Activated T-cell treated with anti-CD3 and anti-CD28 coated beads, Interleukin-2, amount 50 U/mL, for 4 hours (primary cell): Measurements from ENCODE around the gene XPOT. TPM values are rescaled to one million over a fixed set of nuclear protein-coding genes. Genes with fewer than 3 reads are reported as not detected.

Experiments
- ATAC-seq, 2 donors: fragments of 200-7000 bp; cut with Tn5 transposase; one replicate each; pipeline ENCODE4 v1.10.0; 2021
- DNase-seq: peaks from one replicate; pipeline ENCODE4 v3.0.0-alpha.2; 2020
- H3K27me3 Mint-ChIP-seq: one replicate; pipeline ENCODE4 v1.8.0; 2021; ENCODE audit warnings: low read depth, mixed read lengths
- H3K36me3 Mint-ChIP-seq: one replicate; pipeline ENCODE4 v1.8.0; 2022; ENCODE audit warnings: mixed read lengths; ENCODE audit not compliant: insufficient read depth
- H3K4me1 Mint-ChIP-seq: one replicate; pipeline ENCODE4 v1.8.0; 2021; ENCODE audit warnings: low read depth, mixed read lengths
- H3K4me3 Mint-ChIP-seq: one replicate; pipeline ENCODE4 v1.8.0; 2021; ENCODE audit warnings: mild to moderate bottlenecking, moderate library complexity, mixed read lengths
- H3K9me3 Mint-ChIP-seq: one replicate; pipeline ENCODE4 v1.8.0; 2021; ENCODE audit warnings: mixed read lengths
- total RNA-seq, 3 donors: library from RNA; stranded (reverse); gene quantifications; one replicate each; pipeline ENCODE4 v1.2.1, GENCODE V29; 2021

The XPOT gene
- total RNA-seq, 3 donors from 2014 or later, result 130 to 143 (median 132) TPM

- DNase-seq, result no peak
- Mint-ChIP-seq H3K9me3 (no peaks in the 10 kb centered on the region), H3K4me3 (no peak overlapping the region), H3K36me3 (peaks cover 41% of the 10 kb centered on the region), H3K27me3 (no peaks in the 10 kb centered on the region), H3K4me1 (no peaks in the 10 kb centered on the region)
- no peak for ATAC-seq
Observed at GRCh38 chr12:64468966-64469365, 64.8 kb downstream of the XPOT start.

GRCh38 chr12:64469455-64470142 is 65.4 kb downstream of the XPOT start:
- no peaks in the 10 kb centered on the region for H3K27me3 Mint-ChIP-seq
- ATAC-seq (no peak), DNase-seq (no peak)
- H3K4me3 Mint-ChIP-seq, result no peak overlapping the region
- H3K4me1 Mint-ChIP-seq, result no peaks in the 10 kb centered on the region
- no peaks in the 10 kb centered on the region for H3K9me3 Mint-ChIP-seq
- peaks cover 43% of the 10 kb centered on the region for H3K36me3 Mint-ChIP-seq

- DNase-seq (no peak), ATAC-seq (no peak)
- no peaks in the 10 kb centered on the region for H3K4me1 Mint-ChIP-seq
- peaks cover 48% of the 10 kb centered on the region for H3K36me3 Mint-ChIP-seq
- no peak overlapping the region for H3K4me3 Mint-ChIP-seq
- peaks cover 4% of the 10 kb centered on the region for H3K9me3 Mint-ChIP-seq
- no peaks in the 10 kb centered on the region for H3K27me3 Mint-ChIP-seq
Observed at GRCh38 chr12:64470495-64470894, 66.3 kb downstream of the XPOT start.

GRCh38 chr12:64473176-64473575 is 69.0 kb downstream of the XPOT start:
- peaks cover 58% of the 10 kb centered on the region for H3K36me3 Mint-ChIP-seq
- H3K27me3 Mint-ChIP-seq, result no peaks in the 10 kb centered on the region
- no peak for ATAC-seq
- H3K4me1 Mint-ChIP-seq, result peaks cover 6% of the 10 kb centered on the region
- no peak overlapping the region for H3K4me3 Mint-ChIP-seq
- no peak for DNase-seq
- peaks cover 19% of the 10 kb centered on the region for H3K9me3 Mint-ChIP-seq

GRCh38 chr12:64475518-64475917 is 71.3 kb downstream of the XPOT start:
- peaks cover 19% of the 10 kb centered on the region for H3K9me3 Mint-ChIP-seq
- ATAC-seq (no peak), DNase-seq (no peak)
- peaks cover 50% of the 10 kb centered on the region for H3K36me3 Mint-ChIP-seq
- no peaks in the 10 kb centered on the region for H3K27me3 Mint-ChIP-seq
- no peak overlapping the region for H3K4me3 Mint-ChIP-seq
- H3K4me1 Mint-ChIP-seq, result peaks cover 7% of the 10 kb centered on the region

- Mint-ChIP-seq H3K4me3 (no peak overlapping the region), H3K27me3 (no peaks in the 10 kb centered on the region), H3K9me3 (peaks cover 19% of the 10 kb centered on the region), H3K36me3 (peaks cover 44% of the 10 kb centered on the region), H3K4me1 (peaks cover 7% of the 10 kb centered on the region)
- ATAC-seq (no peak), DNase-seq (no peak)
Observed at GRCh38 chr12:64476844-64477243, 72.7 kb downstream of the XPOT start.

GRCh38 chr12:64478661-64479060 is 74.5 kb downstream of the XPOT start:
- DNase-seq (no peak), ATAC-seq (no peak)
- H3K36me3 Mint-ChIP-seq, result peaks cover 42% of the 10 kb centered on the region
- H3K4me3 Mint-ChIP-seq, result no peak overlapping the region
- peaks cover 19% of the 10 kb centered on the region for H3K9me3 Mint-ChIP-seq
- H3K4me1 Mint-ChIP-seq, result peaks cover 7% of the 10 kb centered on the region
- H3K27me3 Mint-ChIP-seq, result no peaks in the 10 kb centered on the region

- Mint-ChIP-seq H3K27me3 (no peaks in the 10 kb centered on the region), H3K36me3 (peaks cover 40% of the 10 kb centered on the region), H3K9me3 (peaks cover 18% of the 10 kb centered on the region), H3K4me3 (no peak overlapping the region), H3K4me1 (peaks cover 7% of the 10 kb centered on the region)
- DNase-seq, result no peak
- no peak for ATAC-seq
Observed at GRCh38 chr12:64480148-64480547, 76.0 kb downstream of the XPOT start.

GRCh38 chr12:64486657-64487056 is 82.5 kb downstream of the XPOT start:
- DNase-seq, result no peak
- no peak overlapping the region for H3K4me3 Mint-ChIP-seq
- no peak for ATAC-seq
- H3K36me3 Mint-ChIP-seq, result peaks cover 26% of the 10 kb centered on the region
- no peaks in the 10 kb centered on the region for H3K27me3 Mint-ChIP-seq
- peaks cover 4% of the 10 kb centered on the region for H3K4me1 Mint-ChIP-seq
- H3K9me3 Mint-ChIP-seq, result no peaks in the 10 kb centered on the region

GRCh38 chr12:64491718-64492117 is 87.5 kb downstream of the XPOT start:
- Mint-ChIP-seq H3K27me3 (no peaks in the 10 kb centered on the region), H3K9me3 (no peaks in the 10 kb centered on the region), H3K36me3 (peaks cover 14% of the 10 kb centered on the region), H3K4me3 (no peak overlapping the region), H3K4me1 (peaks cover 16% of the 10 kb centered on the region)
- peak; percentile 50 to 70 for ATAC-seq
- no peak for DNase-seq

GRCh38 chr12:64493513-64493912 is 89.3 kb downstream of the XPOT start:
- peaks cover 20% of the 10 kb centered on the region for H3K36me3 Mint-ChIP-seq

GRCh38 chr12:64494998-64495729 is 91.0 kb downstream of the XPOT start:
- no peaks in the 10 kb centered on the region for H3K9me3 Mint-ChIP-seq
- ATAC-seq, result no peak
- H3K4me1 Mint-ChIP-seq, result peaks cover 16% of the 10 kb centered on the region
- no peak overlapping the region for H3K4me3 Mint-ChIP-seq
- no peaks in the 10 kb centered on the region for H3K27me3 Mint-ChIP-seq
- no peak for DNase-seq
- peaks cover 18% of the 10 kb centered on the region for H3K36me3 Mint-ChIP-seq

More at GRCh38 chr12:64493513-64493912, 89.3 kb downstream of the XPOT start:
- Mint-ChIP-seq H3K9me3 (no peaks in the 10 kb centered on the region), H3K4me3 (no peak overlapping the region), H3K27me3 (no peaks in the 10 kb centered on the region), H3K4me1 (peaks cover 16% of the 10 kb centered on the region)
- DNase-seq, result no peak
- no peak for ATAC-seq

GRCh38 chr12:64496839-64497400 is 92.7 kb downstream of the XPOT start:
- H3K4me3 Mint-ChIP-seq, result no peak overlapping the region
- DNase-seq (no peak), ATAC-seq (peak in 1 of 2 donors; percentile 14)
- H3K36me3 Mint-ChIP-seq, result peaks cover 20% of the 10 kb centered on the region
- no peaks in the 10 kb centered on the region for H3K27me3 Mint-ChIP-seq
- no peaks in the 10 kb centered on the region for H3K9me3 Mint-ChIP-seq
- H3K4me1 Mint-ChIP-seq, result peaks cover 11% of the 10 kb centered on the region

- DNase-seq (no peak), ATAC-seq (peak in 1 of 2 donors; percentile 18)
- Mint-ChIP-seq H3K4me3 (no peak overlapping the region), H3K36me3 (peaks cover 21% of the 10 kb centered on the region), H3K9me3 (no peaks in the 10 kb centered on the region), H3K27me3 (no peaks in the 10 kb centered on the region), H3K4me1 (peaks cover 11% of the 10 kb centered on the region)
Observed at GRCh38 chr12:64497484-64497883, 93.3 kb downstream of the XPOT start.

GRCh38 chr12:64497903-64498302 is 93.7 kb downstream of the XPOT start:
- ATAC-seq (peak in 1 of 2 donors; percentile 48), DNase-seq (no peak)
- H3K9me3 Mint-ChIP-seq, result no peaks in the 10 kb centered on the region
- H3K27me3 Mint-ChIP-seq, result no peaks in the 10 kb centered on the region
- no peak overlapping the region for H3K4me3 Mint-ChIP-seq
- H3K36me3 Mint-ChIP-seq, result peaks cover 24% of the 10 kb centered on the region
- H3K4me1 Mint-ChIP-seq, result peaks cover 14% of the 10 kb centered on the region
